Iris pigment epithelial cell (primary cell): ENCODE measurements around the gene LDAF1.
"Not testable (repeated sequence)": the region's sequence is repeated elsewhere in the genome, so short reads cannot be mapped to it uniquely, and the experiment has no call there.

Source experiments
- DNase-seq: peaks from one replicate; pipeline ENCODE4 v3.0.0-alpha.2; 2011; ENCODE audit warnings: low read depth

The LDAF1 gene

GRCh38 chr16:21162661-21163151 is 4.2 kb downstream of the LDAF1 start:
- no peak for DNase-seq

- no peak for DNase-seq
These were observed 5.1 kb downstream of the LDAF1 start for GRCh38 chr16:21163576-21163975.

- DNase-seq = no peak
These were observed 6.2 kb downstream of the LDAF1 start for GRCh38 chr16:21164521-21165168.

- DNase-seq = peak; percentile 23
These were observed 8.1 kb downstream of the LDAF1 start for GRCh38 chr16:21166561-21166961.

GRCh38 chr16:21167360-21167759 is 8.9 kb downstream of the LDAF1 start:
- DNase-seq = peak; percentile 95

- DNase-seq = no peak
These were observed 9.6 kb downstream of the LDAF1 start for GRCh38 chr16:21167929-21168602.

GRCh38 chr16:21169249-21169981 is 10.9 kb downstream of the LDAF1 start:
- DNase-seq = peak; percentile 67

GRCh38 chr16:21170116-21170515 is 11.6 kb downstream of the LDAF1 start:
- not testable (repeated sequence) for DNase-seq

- DNase-seq = no peak
These were observed 14.2 kb downstream of the LDAF1 start for GRCh38 chr16:21172650-21173049.

GRCh38 chr16:21175397-21175796 is 16.9 kb downstream of the LDAF1 start:
- no peak for DNase-seq

- no peak for DNase-seq
These were observed 20.9 kb downstream of the LDAF1 start for GRCh38 chr16:21179126-21179982.

- DNase-seq = no peak
These were observed 21.5 kb downstream of the LDAF1 start for GRCh38 chr16:21179983-21180365.

- DNase-seq = no peak
These were observed 25.5 kb downstream of the LDAF1 start for GRCh38 chr16:21183995-21184394.

- DNase-seq = peak; percentile 26
These were observed 26.4 kb downstream of the LDAF1 start for GRCh38 chr16:21184834-21185233.

- DNase-seq = no peak
These were observed 27.3 kb downstream of the LDAF1 start for GRCh38 chr16:21185659-21186325.

GRCh38 chr16:21186326-21186691 is 27.8 kb downstream of the LDAF1 start:
- DNase-seq = no peak

GRCh38 chr16:21189311-21189710 is 30.8 kb downstream of the LDAF1 start:
- DNase-seq = no peak

GRCh38 chr16:21190013-21190412 is 31.5 kb downstream of the LDAF1 start:
- DNase-seq = no peak

- no peak for DNase-seq
These were observed 32.1 kb downstream of the LDAF1 start for GRCh38 chr16:21190599-21190998.

- no peak for DNase-seq
These were observed 34.5 kb downstream of the LDAF1 start for GRCh38 chr16:21192991-21193390.

GRCh38 chr16:21194771-21195301 is 36.4 kb downstream of the LDAF1 start:
- peak; percentile 38 for DNase-seq
